ENCODE data around the gene ALDH16A1.
"Not testable (repeated sequence)": the region's sequence is repeated elsewhere in the genome, so short reads cannot be mapped to it uniquely, and the experiment has no call there.

The ALDH16A1 gene

GRCh38 chr19:49451430-49452181 lies 1.4 kb upstream of the ALDH16A1 start, which contains the start of gene PIH1D1:
Gene PIH1D1, minus strand, starts transcription at chr19:49451814. Its CDS starts 240 bp downstream, at chr19:49451574.
- peaks cover 3% of the 10 kb centered on the region for H3K4me1 ChIP-seq (ENCODE audit: insufficient read depth, low read length)
- H3K4me3 ChIP-seq (ENCODE audit: low read length) = peak within 1 kb of the TSS; percentile 75

GRCh38 chr19:49453757-49454240 lies 774 bp downstream of the ALDH16A1 start:
- Histone ChIP-seq H3K4me3 (ENCODE audit: low read length) (peak overlapping the region; percentile 71), H3K9me3 (ENCODE audit: low read length) (no peaks in the 10 kb centered on the region), H3K27me3 (ENCODE audit: insufficient read depth, low read length) (no peaks in the 10 kb centered on the region), H3K36me3 (ENCODE audit: insufficient read depth, low read length) (peaks cover 6% of the 10 kb centered on the region), H3K4me1 (ENCODE audit: insufficient read depth, low read length) (peaks cover 3% of the 10 kb centered on the region), H2AFZ (ENCODE audit: low read depth, low read length) (no peak overlapping the region)

More at GRCh38 chr19:49451430-49452181, 1.4 kb upstream of the ALDH16A1 start, which contains the start of gene PIH1D1:
- Histone ChIP-seq H3K27me3 (ENCODE audit: insufficient read depth, low read length) (no peaks in the 10 kb centered on the region), H2AFZ (ENCODE audit: low read depth, low read length) (peak within 1 kb of the TSS; percentile 72), H3K36me3 (ENCODE audit: insufficient read depth, low read length) (peaks cover 25% of the 10 kb centered on the region), H3K9me3 (ENCODE audit: low read length) (no peaks in the 10 kb centered on the region)

GRCh38 chr19:49455773-49456172 lies 2.7 kb downstream of the ALDH16A1 start:
- Histone ChIP-seq H3K9me3 (ENCODE audit: low read length) (no peaks in the 10 kb centered on the region), H3K4me3 (ENCODE audit: low read length) (no peak overlapping the region), H3K4me1 (ENCODE audit: insufficient read depth, low read length) (peaks cover 3% of the 10 kb centered on the region), H2AFZ (ENCODE audit: low read depth, low read length) (no peak overlapping the region), H3K27me3 (ENCODE audit: insufficient read depth, low read length) (no peaks in the 10 kb centered on the region), H3K36me3 (ENCODE audit: insufficient read depth, low read length) (peaks cover 8% of the 10 kb centered on the region)

GRCh38 chr19:49456326-49456725 lies 3.3 kb downstream of the ALDH16A1 start:
- Histone ChIP-seq H2AFZ (ENCODE audit: low read depth, low read length) (no peak overlapping the region), H3K36me3 (ENCODE audit: insufficient read depth, low read length) (peaks cover 8% of the 10 kb centered on the region), H3K27me3 (ENCODE audit: insufficient read depth, low read length) (no peaks in the 10 kb centered on the region), H3K4me1 (ENCODE audit: insufficient read depth, low read length) (peaks cover 3% of the 10 kb centered on the region), H3K9me3 (ENCODE audit: low read length) (no peaks in the 10 kb centered on the region), H3K4me3 (ENCODE audit: low read length) (no peak overlapping the region)

- H3K4me3 ChIP-seq (ENCODE audit: low read length) = no peak overlapping the region
These were observed 5.5 kb downstream of the ALDH16A1 start for GRCh38 chr19:49458567-49458903.

GRCh38 chr19:49459388-49459787 lies 6.4 kb downstream of the ALDH16A1 start:
- Histone ChIP-seq H3K9me3 (ENCODE audit: low read length) (no peaks in the 10 kb centered on the region), H3K4me3 (ENCODE audit: low read length) (no peak overlapping the region), H2AFZ (ENCODE audit: low read depth, low read length) (no peak overlapping the region), H3K4me1 (ENCODE audit: insufficient read depth, low read length) (peaks cover under 1% of the 10 kb centered on the region), H3K36me3 (ENCODE audit: insufficient read depth, low read length) (peaks cover 17% of the 10 kb centered on the region), H3K27me3 (ENCODE audit: insufficient read depth, low read length) (no peaks in the 10 kb centered on the region)

More at GRCh38 chr19:49458567-49458903, 5.5 kb downstream of the ALDH16A1 start:
- Histone ChIP-seq H3K4me1 (ENCODE audit: insufficient read depth, low read length) (peaks cover 3% of the 10 kb centered on the region), H3K36me3 (ENCODE audit: insufficient read depth, low read length) (peaks cover 11% of the 10 kb centered on the region), H2AFZ (ENCODE audit: low read depth, low read length) (no peak overlapping the region), H3K9me3 (ENCODE audit: low read length) (no peaks in the 10 kb centered on the region), H3K27me3 (ENCODE audit: insufficient read depth, low read length) (no peaks in the 10 kb centered on the region)

- H3K36me3 ChIP-seq (ENCODE audit: insufficient read depth, low read length) = peaks cover 21% of the 10 kb centered on the region
- not testable (repeated sequence) for H2AFZ ChIP-seq (ENCODE audit: low read depth, low read length); H3K4me3 ChIP-seq (ENCODE audit: low read length); H3K27me3 ChIP-seq (ENCODE audit: insufficient read depth, low read length); H3K9me3 ChIP-seq (ENCODE audit: low read length); H3K4me1 ChIP-seq (ENCODE audit: insufficient read depth, low read length)
These were observed 8.1 kb downstream of the ALDH16A1 start for GRCh38 chr19:49461130-49461529.

GRCh38 chr19:49461656-49462055 lies 8.6 kb downstream of the ALDH16A1 start:
- Histone ChIP-seq H3K27me3 (ENCODE audit: insufficient read depth, low read length) (no peaks in the 10 kb centered on the region), H3K4me3 (ENCODE audit: low read length) (no peak overlapping the region), H3K4me1 (ENCODE audit: insufficient read depth, low read length) (no peaks in the 10 kb centered on the region), H3K36me3 (ENCODE audit: insufficient read depth, low read length) (peaks cover 23% of the 10 kb centered on the region), H3K9me3 (ENCODE audit: low read length) (no peaks in the 10 kb centered on the region), H2AFZ (ENCODE audit: low read depth, low read length) (no peak overlapping the region)

- no peaks in the 10 kb centered on the region for H3K4me1 ChIP-seq (ENCODE audit: insufficient read depth, low read length)
- H3K4me3 ChIP-seq (ENCODE audit: low read length) = no peak overlapping the region
- no peak overlapping the region for H2AFZ ChIP-seq (ENCODE audit: low read depth, low read length)
- peaks cover 23% of the 10 kb centered on the region for H3K36me3 ChIP-seq (ENCODE audit: insufficient read depth, low read length)
- no peaks in the 10 kb centered on the region for H3K27me3 ChIP-seq (ENCODE audit: insufficient read depth, low read length)
- no peaks in the 10 kb centered on the region for H3K9me3 ChIP-seq (ENCODE audit: low read length)
These were observed 9.5 kb downstream of the ALDH16A1 start for GRCh38 chr19:49462492-49462891.

GRCh38 chr19:49463960-49464740 lies 11.1 kb downstream of the ALDH16A1 start:
- H3K4me3 ChIP-seq (ENCODE audit: low read length) = no peak overlapping the region
- no peaks in the 10 kb centered on the region for H3K27me3 ChIP-seq (ENCODE audit: insufficient read depth, low read length)
- no peak overlapping the region for H2AFZ ChIP-seq (ENCODE audit: low read depth, low read length)
- H3K4me1 ChIP-seq (ENCODE audit: insufficient read depth, low read length) = no peaks in the 10 kb centered on the region
- no peaks in the 10 kb centered on the region for H3K9me3 ChIP-seq (ENCODE audit: low read length)
- peaks cover 30% of the 10 kb centered on the region for H3K36me3 ChIP-seq (ENCODE audit: insufficient read depth, low read length)

- no peaks in the 10 kb centered on the region for H3K4me1 ChIP-seq (ENCODE audit: insufficient read depth, low read length)
- H3K36me3 ChIP-seq (ENCODE audit: insufficient read depth, low read length) = peaks cover 29% of the 10 kb centered on the region
- H2AFZ ChIP-seq (ENCODE audit: low read depth, low read length) = no peak overlapping the region
These were observed 12.3 kb downstream of the ALDH16A1 start for GRCh38 chr19:49465371-49465770.

GRCh38 chr19:49468199-49468598 lies 15.2 kb downstream of the ALDH16A1 start:
- no peaks in the 10 kb centered on the region for H3K9me3 ChIP-seq (ENCODE audit: low read length)
- H3K4me1 ChIP-seq (ENCODE audit: insufficient read depth, low read length) = no peaks in the 10 kb centered on the region
- H3K27me3 ChIP-seq (ENCODE audit: insufficient read depth, low read length) = no peaks in the 10 kb centered on the region
- H3K4me3 ChIP-seq (ENCODE audit: low read length) = no peak overlapping the region
- peaks cover 24% of the 10 kb centered on the region for H3K36me3 ChIP-seq (ENCODE audit: insufficient read depth, low read length)
- H2AFZ ChIP-seq (ENCODE audit: low read depth, low read length) = no peak overlapping the region

More at GRCh38 chr19:49465371-49465770, 12.3 kb downstream of the ALDH16A1 start:
- no peaks in the 10 kb centered on the region for H3K27me3 ChIP-seq (ENCODE audit: insufficient read depth, low read length)
- H3K9me3 ChIP-seq (ENCODE audit: low read length) = no peaks in the 10 kb centered on the region
- H3K4me3 ChIP-seq (ENCODE audit: low read length) = no peak overlapping the region

- Histone ChIP-seq H3K4me1 (ENCODE audit: insufficient read depth, low read length) (no peaks in the 10 kb centered on the region), H3K36me3 (ENCODE audit: insufficient read depth, low read length) (peaks cover 22% of the 10 kb centered on the region), H3K27me3 (ENCODE audit: insufficient read depth, low read length) (no peaks in the 10 kb centered on the region), H3K4me3 (ENCODE audit: low read length) (no peak overlapping the region), H2AFZ (ENCODE audit: low read depth, low read length) (no peak overlapping the region), H3K9me3 (ENCODE audit: low read length) (no peaks in the 10 kb centered on the region)
These were observed 15.9 kb downstream of the ALDH16A1 start for GRCh38 chr19:49468746-49469447.
